DMS 273 (cell line): ENCODE results near the gene PDLIM1.
"Not testable (repeated sequence)": the region's sequence is repeated elsewhere in the genome, so short reads cannot be mapped to it uniquely, and the experiment has no call there.

ENCODE experiments used
- DNase-seq: peaks from one replicate; lab custom pipeline; 2025; ENCODE audit not compliant: unreplicated experiment; lab: John Stamatoyannopoulos, UW

Gene PDLIM1

GRCh38 chr10:95211606-95212279, 79.1 kb downstream of the PDLIM1 start:
- DNase-seq, result no peak

DNA sequence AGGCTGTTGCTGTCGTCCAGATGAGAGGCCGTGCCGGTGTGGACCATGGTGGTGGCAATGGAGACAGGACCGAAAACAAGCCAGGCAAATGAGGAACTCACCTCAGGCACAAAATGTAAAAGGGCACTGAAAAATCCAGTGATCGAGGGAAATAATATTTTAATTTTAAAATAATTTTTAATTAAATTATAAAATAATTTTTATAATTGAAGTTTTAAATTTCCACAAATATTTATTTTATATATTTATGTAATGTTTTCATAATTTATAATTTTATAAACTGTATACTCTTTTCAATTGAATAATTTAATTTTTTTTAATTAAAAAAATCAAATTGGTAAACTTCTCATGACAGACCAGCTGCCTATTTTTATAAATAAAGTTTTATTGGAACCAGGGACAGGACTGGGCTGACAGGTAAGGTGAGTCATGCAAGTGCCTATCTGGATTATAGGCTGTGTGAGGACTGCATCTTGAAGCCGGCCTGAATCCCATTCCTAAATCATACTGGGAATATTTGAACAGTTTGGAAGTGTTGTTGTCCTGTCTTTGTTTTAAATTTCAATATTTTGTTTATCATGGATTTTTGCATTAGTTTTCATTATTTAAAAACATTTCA, 81.2 kb downstream of the PDLIM1 start:
- DNase-seq, result no peak

GRCh38 chr10:95208702-95209391, 82.0 kb downstream of the PDLIM1 start:
- DNase-seq, result peak; percentile 15

DNA sequence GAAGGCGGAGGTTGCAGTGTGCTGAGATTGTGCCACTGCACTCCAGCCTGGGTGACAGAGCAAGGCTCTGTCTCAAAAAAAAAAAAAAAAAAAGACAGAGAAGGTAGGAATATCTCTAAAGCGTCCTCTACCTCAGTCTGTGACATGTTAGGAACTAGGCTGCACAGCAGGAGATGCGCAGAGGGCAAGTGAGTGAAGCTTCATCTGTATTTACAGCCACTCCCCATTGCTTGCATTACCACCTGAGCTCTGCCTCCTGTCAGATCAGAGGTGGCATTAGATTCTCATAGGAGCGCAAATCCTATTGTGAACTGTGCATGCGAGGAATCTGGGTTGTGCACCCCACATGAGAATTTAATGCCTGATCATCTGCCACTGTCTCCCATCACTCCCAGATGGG, 87.9 kb downstream of the PDLIM1 start:
- DNase-seq, result not testable (repeated sequence)

DNA sequence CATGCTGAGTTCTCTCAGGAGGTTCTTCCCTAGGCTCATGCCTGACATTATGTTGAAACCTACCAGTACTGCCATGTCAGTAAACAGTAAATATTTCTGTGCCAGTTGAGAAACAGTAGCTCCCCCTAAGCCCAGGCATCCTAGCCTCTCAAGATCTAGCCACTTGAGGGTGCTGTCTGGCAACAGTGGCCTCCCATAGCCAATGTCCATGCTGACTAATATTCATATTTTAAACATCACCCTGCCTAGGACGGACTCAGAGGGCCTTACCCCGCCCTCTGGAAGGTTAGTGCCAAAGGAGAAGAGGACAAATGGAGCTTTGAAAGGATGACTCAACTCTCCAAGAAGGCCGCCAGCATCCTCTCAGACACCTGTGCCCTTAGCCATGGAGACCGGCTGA, 89.1 kb downstream of the PDLIM1 start:
- DNase-seq, result no peak

DNA sequence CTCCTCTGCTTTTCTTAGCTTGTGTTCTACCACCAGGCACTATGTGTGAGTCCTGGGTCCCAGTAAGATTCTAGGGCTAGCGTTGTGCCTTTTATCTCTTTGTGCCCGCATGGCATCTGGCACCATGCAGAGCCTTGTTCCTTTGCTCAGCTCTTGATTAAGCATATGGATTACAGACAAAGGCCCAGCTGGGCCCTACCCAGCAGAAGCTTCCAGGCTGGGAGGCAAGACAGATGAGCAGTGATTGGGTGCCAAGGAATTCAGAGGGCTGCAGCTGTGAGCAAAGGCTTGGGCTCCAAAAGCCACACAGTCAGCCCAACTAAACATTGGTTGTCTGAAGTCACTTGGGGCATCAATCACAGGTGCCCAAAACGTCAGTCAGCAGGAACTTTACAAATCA, 94.8 kb downstream of the PDLIM1 start:
- DNase-seq, result peak; percentile 69

DNA sequence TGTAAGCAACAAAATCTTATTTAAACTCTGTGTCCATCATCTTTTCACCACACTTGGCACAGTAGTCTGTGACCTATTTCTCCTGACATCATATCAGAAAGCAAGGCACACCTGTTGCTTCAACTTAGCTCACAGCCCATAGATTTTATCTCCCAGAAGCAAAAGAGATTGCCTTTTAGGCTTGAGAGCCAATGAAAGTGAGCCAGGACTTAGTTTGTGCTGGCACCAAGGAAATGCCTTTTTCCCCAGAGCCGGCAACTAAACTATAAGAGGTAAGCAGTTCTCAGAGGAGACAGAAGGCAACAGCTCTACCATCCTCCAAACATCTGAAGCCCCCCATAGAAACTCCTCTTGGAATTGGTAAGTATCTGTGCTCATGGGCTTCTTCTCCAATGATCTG, 96.9 kb downstream of the PDLIM1 start, which contains the start of gene ACSM6:
Gene ACSM6 (plus strand): TSS at position 295 of the 400 bp plus-strand sequence. CDS start 248 bp downstream, outside the sequence.
- no peak for DNase-seq

DNA sequence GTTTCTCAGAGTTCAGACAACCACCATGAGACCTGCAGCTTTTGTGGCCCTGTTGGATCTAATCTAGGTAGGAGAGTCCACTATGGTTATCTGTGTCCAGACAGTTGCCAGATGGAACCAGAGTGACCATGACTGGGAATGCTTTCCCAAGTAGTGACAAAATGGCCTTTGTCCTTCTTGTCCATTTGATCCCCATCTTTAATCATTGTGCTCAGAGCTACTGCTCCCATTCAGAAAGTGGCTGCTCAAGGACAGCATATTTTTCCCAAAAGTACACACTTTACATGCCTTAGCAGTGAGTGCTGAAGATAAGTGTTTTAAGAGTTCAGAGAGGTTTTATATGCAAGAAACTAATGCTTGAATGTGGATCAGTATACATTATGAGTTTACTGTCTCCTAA, 102.2 kb downstream of the PDLIM1 start:
- no peak for DNase-seq

DNA sequence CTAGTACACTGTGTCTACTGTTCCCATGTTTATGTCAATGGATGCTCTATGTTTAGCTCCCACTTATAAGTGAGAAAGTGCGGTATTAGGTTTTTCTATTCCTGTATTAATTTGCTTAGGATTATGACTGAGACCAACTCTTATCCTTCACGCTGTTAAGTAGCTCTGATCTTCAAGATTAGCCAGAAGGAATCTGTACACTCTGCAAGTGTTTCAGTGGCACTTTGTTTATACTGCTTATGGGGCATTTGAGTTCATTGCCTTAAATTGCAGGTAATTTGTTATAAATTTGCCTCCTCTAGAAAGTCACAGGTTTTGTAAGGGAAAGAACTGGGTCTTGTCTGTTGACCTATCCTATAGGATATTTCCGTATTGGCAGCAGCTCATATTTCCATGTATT, 103.2 kb downstream of the PDLIM1 start:
- DNase-seq, result no peak
